ENCODE data around the gene CBFA2T3. TPM values are rescaled to one million over a fixed set of nuclear protein-coding genes. Genes with fewer than 3 reads are reported as not detected.

Gene CBFA2T3
- total and polyA plus RNA-seq, 2 of the 8 experiments (the other 6 are each of a cell fraction or from before 2014, with no cell fraction given): 0.51 to 1.3 TPM

DNA sequence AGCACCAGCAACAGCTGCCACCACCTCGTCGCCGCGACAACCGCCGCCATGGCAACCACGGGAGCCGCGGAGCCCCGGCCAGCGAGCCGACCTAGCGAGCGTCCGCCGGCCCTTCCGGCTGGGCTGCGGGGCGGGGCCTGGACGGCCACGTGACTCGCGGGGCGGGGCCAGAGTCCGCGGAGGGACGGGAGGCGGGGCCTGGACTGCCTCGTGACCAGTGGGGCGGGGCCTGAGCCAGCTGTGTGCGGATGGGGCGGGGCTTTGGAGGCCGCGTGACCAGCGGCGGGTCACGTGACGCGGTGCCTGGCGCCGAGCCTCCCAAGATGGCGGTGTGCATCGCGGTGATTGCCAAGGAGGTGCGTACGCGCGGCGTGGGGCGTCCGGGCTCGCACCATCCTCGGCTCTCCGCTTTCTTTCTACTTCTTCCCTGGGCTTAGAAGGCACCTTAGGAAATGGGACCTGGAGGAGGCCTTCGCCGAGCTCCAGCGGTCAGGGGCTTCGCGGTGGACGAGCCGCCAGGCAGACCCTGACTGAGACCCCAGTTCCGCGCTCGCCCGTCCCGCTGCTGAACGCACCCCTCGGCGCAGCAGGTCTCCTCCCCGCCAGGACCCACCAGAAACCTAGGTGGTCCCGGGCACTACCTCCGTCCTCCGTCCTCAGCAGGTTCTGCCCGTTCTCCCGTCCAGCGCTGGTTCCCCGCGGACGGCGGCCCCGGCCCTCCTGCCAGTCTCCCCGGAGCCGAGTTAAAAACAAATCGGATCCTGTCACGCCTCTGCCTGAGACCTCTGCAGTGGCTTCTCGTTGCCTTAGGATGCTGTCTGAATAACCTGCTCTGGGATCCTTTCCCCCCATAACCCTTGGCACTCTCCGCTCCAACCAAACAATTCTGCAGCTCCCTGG lies 119.9 kb downstream of the CBFA2T3 start, which contains the start of the genes GALNS and TRAPPC2L:
Gene GALNS (minus strand): TSS at position 120 of the 900 bp plus-strand sequence. CDS start 70 bp downstream, at position 50.
Gene TRAPPC2L (plus strand): TSS at position 300 of the 900 bp plus-strand sequence. CDS start 24 bp downstream, at position 324.
- 5% methylated on average over 42 of the region's 87 CpGs; no CpG with 5 or more reads in 1 of the 2 experiments for WGBS, 2 experiments (ENCODE audit: extremely low coverage in 1 of 2, insufficient coverage in 1 of 2, insufficient read length in 1 of 2, insufficient replicate concordance in 2 of 2, low coverage in 1 of 2, low lambda C conversion rate in 2 of 2, missing lambda C conversion rate in 1 of 2)
- POLR2A ChIA-PET (ENCODE audit: partially characterized antibody): interaction anchor here (0.6 to 3.4 kb wide), 13 partner anchors 8 to 299 kb away, joined by 3 to 25 read pairs (median 4); partner anchors contain the start of gene APRT
- TF ChIP-seq POLR2A (IDR thresholded peaks at IDR 0.05; ENCODE audit: control extremely low read depth in 1 of 2, low read depth in 2 of 2, low read length in 2 of 2): peak in 1 of 2 experiments; percentile 89; a peak in 2 of 3 replicates
- no peak for TF ChIP-seq SP2 (IDR thresholded peaks at IDR 0.05; ENCODE audit: low read length)
- TF ChIP-seq SIN3A (conservative IDR thresholded peaks at IDR 0.05 in 1 of 2, IDR thresholded peaks at IDR 0.05 in 1 of 2; ENCODE audit: low read depth in 1 of 2, low read length in 2 of 2): peak; percentile 47 to 80; a peak in 2 of 4 replicates
- no peak for TF ChIP-seq SIRT6 (IDR thresholded peaks at IDR 0.05; ENCODE audit: low read length)

More for the DNA sequence above, 119.9 kb downstream of the CBFA2T3 start, which contains the start of the genes GALNS and TRAPPC2L:
- Histone ChIP-seq H3K79me2 (ENCODE audit: control insufficient read depth in 1 of 2, insufficient read depth in 2 of 2, low read length in 2 of 2) (peaks cover 0 to 12% of the 10 kb centered on the region in 2 experiments; a peak in 1 of 4 replicates), H3K18ac (ENCODE audit: extremely low read depth, low read length) (peak within 1 kb of the TSS; percentile 24), H4K20me1 (replicated peaks in 1 of 2; ENCODE audit: control insufficient read depth in 1 of 2, insufficient read depth in 2 of 2, low read length in 2 of 2) (peaks cover 4 to 10% of the 10 kb centered on the region in 2 experiments), H4K5ac (ENCODE audit: insufficient read length, low read depth, low read length) (peak within 1 kb of the TSS; percentile 4), H2BK15ac (ENCODE audit: low read length) (no peak within 1 kb of the TSS), H3K4me3 (ENCODE audit: extremely low read depth in 1 of 4, insufficient read depth in 2 of 4, low read depth in 3 of 4, low read length in 4 of 4) (peak within 1 kb of the TSS; percentile 60 to 96 (median 92)), H3K14ac (ENCODE audit: insufficient read length) (no peak within 1 kb of the TSS), H3K4me1 (replicated peaks in 1 of 4; ENCODE audit: control insufficient read depth in 3 of 4, insufficient read depth in 4 of 4, low read length in 3 of 4) (peaks cover 0 to 5% (median 3%) of the 10 kb centered on the region in 4 experiments; a peak in 5 of 7 replicates), H2BK12ac (ENCODE audit: low read depth, low read length) (no peak within 1 kb of the TSS; the same call in 1 of the 2 replicates), H3K36me3 (ENCODE audit: control insufficient read depth in 2 of 4, insufficient read depth in 4 of 4, low read length in 3 of 4) (peaks cover 11 to 21% (median 15%) of the 10 kb centered on the region in 4 experiments), H3K56ac (replicated peaks; ENCODE audit: insufficient read length, low read depth, low read length) (peak within 1 kb of the TSS; percentile 43), H3K4ac (replicated peaks; ENCODE audit: insufficient read length, low read depth, low read length) (no peak within 1 kb of the TSS), H3K9ac (replicated peaks in 1 of 4; ENCODE audit: extremely low read depth in 1 of 4, low read depth in 3 of 4, low read length in 3 of 4) (peak within 1 kb of the TSS; percentile 56 to 77 (median 73)), H2AK5ac (ENCODE audit: low read depth, low read length) (no peak within 1 kb of the TSS), H3K9me3 (ENCODE audit: insufficient read depth in 2 of 2, low read depth in 1 of 2, low read length in 1 of 2) (no peaks in the 10 kb centered on the region), H3K4me2 (ENCODE audit: insufficient read depth in 1 of 2, low read depth in 2 of 2, low read length in 2 of 2) (peak within 1 kb of the TSS; percentile 49 to 100), H3K27me3 (replicated peaks in 1 of 4; ENCODE audit: control insufficient read depth in 3 of 4, extremely low read depth in 1 of 4, insufficient read depth in 3 of 4, low read length in 3 of 4) (no peaks in the 10 kb centered on the region), H2BK5ac (ENCODE audit: low read depth, low read length) (no peak within 1 kb of the TSS; the same call in none of the 2 replicates), H3K27ac (ENCODE audit: low read depth, low read length) (peak within 1 kb of the TSS; percentile 13; the same call in 1 of the 2 replicates), H4K91ac (replicated peaks; ENCODE audit: insufficient read length, low read length) (peak within 1 kb of the TSS; percentile 67), H2AFZ (ENCODE audit: low read length) (peak within 1 kb of the TSS; percentile 64; the same call in 1 of the 2 replicates), H2BK120ac (replicated peaks; ENCODE audit: low read depth, low read length) (no peak within 1 kb of the TSS), H2BK20ac (ENCODE audit: low read length) (no peak within 1 kb of the TSS), H4K8ac (ENCODE audit: extremely low read depth, insufficient read depth, low read length) (peak within 1 kb of the TSS; percentile 99), H3K23me2 (ENCODE audit: low read depth, low read length) (peaks cover 2% of the 10 kb centered on the region), H3K79me1 (ENCODE audit: low read depth, low read length) (peaks cover 4% of the 10 kb centered on the region; the same call in 1 of the 2 replicates), H3K23ac (ENCODE audit: insufficient read length) (no peak within 1 kb of the TSS)
- peak; percentile 82 to 100 for DNase-seq (ENCODE audit: low read depth in 1 of 2, low spot score in 2 of 2)
- no peak for FAIRE-seq
- CTCF ChIA-PET (ENCODE audit: partially characterized antibody): interaction anchor here (0.6 to 4.1 kb wide), 29 partner anchors 8 to 317 kb away, joined by 3 to 29 read pairs (median 5); partner anchors contain the start of genes APRT and PABPN1L
